SJSA1 (cell line): ENCODE measurements around the gene SPPL3. TPM values are rescaled to one million over a fixed set of nuclear protein-coding genes. Genes with fewer than 3 reads are reported as not detected.
A peak's percentile ranks its signal among the peaks of the same experiment; 100 is the strongest.
"Not testable (repeated sequence)": the region's sequence is repeated elsewhere in the genome, so short reads cannot be mapped to it uniquely, and the experiment has no call there.

ENCODE experiments used
- DNase-seq, 2 experiments: peaks; one replicate each; pipeline ENCODE4 v3.0.0-alpha.2; 2015 to 2020; ENCODE audit warnings: low spot score in 2 of 2, low read depth in 1 of 2
- H3K27ac ChIP-seq: fragments of 250-450 bp; sonication (Bioruptor Pico); 2 replicates; pipeline ENCODE4 v1.5.1; 2020; ENCODE audit warnings: mild to moderate bottlenecking, moderate library complexity
- H3K27me3 ChIP-seq: fragments of 250-450 bp; sonication (Bioruptor Pico); replicated peaks from 2 replicates; pipeline ENCODE4 v1.5.1; 2020; ENCODE audit warnings: mild to moderate bottlenecking, moderate library complexity
- H3K36me3 ChIP-seq: fragments of 250-450 bp; sonication (Bioruptor Pico); 2 replicates; pipeline ENCODE4 v1.5.1; 2020; ENCODE audit warnings: mild to moderate bottlenecking
- H3K4me1 ChIP-seq: fragments of 250-450 bp; sonication (Bioruptor Pico); replicated peaks from 2 replicates; pipeline ENCODE4 v1.6.1; 2021; ENCODE audit warnings: mild to moderate bottlenecking
- H3K4me3 ChIP-seq: fragments of 250-450 bp; sonication (Bioruptor Pico); 2 replicates; pipeline ENCODE4 v1.5.1; 2020; ENCODE audit warnings: mild to moderate bottlenecking
- H3K9me3 ChIP-seq: fragments of 250-450 bp; sonication (Bioruptor Pico); replicated peaks from 2 replicates; pipeline ENCODE4 v1.5.1; 2020; ENCODE audit warnings: mild to moderate bottlenecking
- total RNA-seq: library from RNA; depleted of rRNA; stranded (reverse); fragments of >200 nt; shearing (Covaris generic); gene quantifications from 2 replicates; pipeline ENCODE4 v1.2.3, GENCODE V29; 2014; rRNA removed

SPPL3 gene
- total RNA-seq, result 3.8 and 4.5 TPM in 2 replicates

GRCh38 chr12:120904197-120904773 is at the start of gene SPPL3:
TSS of gene SPPL3 (minus strand) at chr12:120904358. CDS start at chr12:120903867, 491 bp downstream.
- peak within 1 kb of the TSS; percentile 47; the same call in 1 of the 2 replicates for H3K27ac ChIP-seq
- peak; percentile 76 to 85 for DNase-seq
- H3K9me3 ChIP-seq, result no peaks in the 10 kb centered on the region; the same call in 1 of the 2 replicates

GRCh38 chr12:120950807-120951206 is 46.6 kb upstream of the SPPL3 start:
- H3K36me3 ChIP-seq, result no peaks in the 10 kb centered on the region
- H3K4me3 ChIP-seq, result no peak overlapping the region
- H3K27me3 ChIP-seq, result no peaks in the 10 kb centered on the region
- no peak overlapping the region for H3K27ac ChIP-seq
- no peak for DNase-seq
- no peaks in the 10 kb centered on the region for H3K4me1 ChIP-seq
- no peaks in the 10 kb centered on the region for H3K9me3 ChIP-seq

More at GRCh38 chr12:120904197-120904773, at the start of gene SPPL3:
- H3K27me3 ChIP-seq, result no peaks in the 10 kb centered on the region
- peak within 1 kb of the TSS; percentile 98 for H3K4me3 ChIP-seq
- peaks cover 9% of the 10 kb centered on the region for H3K36me3 ChIP-seq
- peaks cover 6% of the 10 kb centered on the region for H3K4me1 ChIP-seq

- DNase-seq, H3K4me1 ChIP-seq, H3K27me3 ChIP-seq, H3K9me3 ChIP-seq, H3K4me3 ChIP-seq, H3K36me3 ChIP-seq, H3K27ac ChIP-seq: not testable (repeated sequence)
These were observed 46.2 kb upstream of the SPPL3 start for GRCh38 chr12:120950260-120950799.

- not testable (repeated sequence) for H3K4me3 ChIP-seq, H3K27ac ChIP-seq, DNase-seq, H3K27me3 ChIP-seq, H3K36me3 ChIP-seq, H3K9me3 ChIP-seq, H3K4me1 ChIP-seq
These were observed 41.4 kb upstream of the SPPL3 start for GRCh38 chr12:120945516-120945915.

GRCh38 chr12:120944645-120945217 is 40.6 kb upstream of the SPPL3 start:
- Histone ChIP-seq H3K4me3 (no peak overlapping the region), H3K9me3 (no peaks in the 10 kb centered on the region), H3K4me1 (no peaks in the 10 kb centered on the region), H3K27me3 (no peaks in the 10 kb centered on the region), H3K27ac (no peak overlapping the region), H3K36me3 (no peaks in the 10 kb centered on the region)
- peak; percentile 37 to 57 for DNase-seq

- Histone ChIP-seq H3K27ac (no peak overlapping the region), H3K4me1 (no peaks in the 10 kb centered on the region), H3K4me3 (no peak overlapping the region), H3K9me3 (no peaks in the 10 kb centered on the region), H3K36me3 (no peaks in the 10 kb centered on the region), H3K27me3 (no peaks in the 10 kb centered on the region)
- no peak for DNase-seq
These were observed 39.3 kb upstream of the SPPL3 start for GRCh38 chr12:120943482-120943881.

DNA sequence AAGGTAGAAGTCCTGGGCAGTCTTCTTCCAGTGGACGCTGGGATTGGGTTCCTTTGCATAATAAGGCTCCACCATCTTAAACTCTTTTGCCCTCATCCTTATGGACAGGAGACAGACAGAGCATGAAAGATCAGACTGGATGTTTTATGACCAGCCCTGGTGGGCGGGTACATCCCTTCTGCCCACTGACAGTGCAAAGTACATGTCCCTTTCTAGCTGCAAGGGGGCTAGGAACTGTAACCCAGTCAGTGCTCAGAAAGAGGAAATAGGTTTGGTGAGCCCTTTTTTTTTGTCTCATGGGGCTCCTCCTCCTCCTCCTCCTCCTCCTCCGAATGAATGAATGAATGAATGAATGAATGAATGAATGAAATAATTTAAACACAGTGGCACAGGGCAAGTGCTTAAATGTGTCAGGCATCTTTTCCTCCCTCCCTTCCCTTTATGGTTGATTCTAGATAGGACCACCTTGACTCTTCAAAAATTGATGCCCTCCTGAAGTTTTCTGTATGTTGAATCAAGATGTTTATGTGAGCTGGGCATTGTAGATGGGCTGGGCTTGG is 37.8 kb upstream of the SPPL3 start:
- Histone ChIP-seq H3K27ac (no peak overlapping the region), H3K36me3 (no peaks in the 10 kb centered on the region), H3K9me3 (no peaks in the 10 kb centered on the region), H3K4me3 (no peak overlapping the region), H3K4me1 (no peaks in the 10 kb centered on the region), H3K27me3 (no peaks in the 10 kb centered on the region)
- no peak for DNase-seq

GRCh38 chr12:120941412-120941811 is 37.3 kb upstream of the SPPL3 start:
- H3K36me3 ChIP-seq, result no peaks in the 10 kb centered on the region
- H3K27me3 ChIP-seq, result no peaks in the 10 kb centered on the region
- no peak overlapping the region for H3K4me3 ChIP-seq
- H3K4me1 ChIP-seq, result no peaks in the 10 kb centered on the region
- H3K27ac ChIP-seq, result no peak overlapping the region
- no peak for DNase-seq
- no peaks in the 10 kb centered on the region for H3K9me3 ChIP-seq

DNA sequence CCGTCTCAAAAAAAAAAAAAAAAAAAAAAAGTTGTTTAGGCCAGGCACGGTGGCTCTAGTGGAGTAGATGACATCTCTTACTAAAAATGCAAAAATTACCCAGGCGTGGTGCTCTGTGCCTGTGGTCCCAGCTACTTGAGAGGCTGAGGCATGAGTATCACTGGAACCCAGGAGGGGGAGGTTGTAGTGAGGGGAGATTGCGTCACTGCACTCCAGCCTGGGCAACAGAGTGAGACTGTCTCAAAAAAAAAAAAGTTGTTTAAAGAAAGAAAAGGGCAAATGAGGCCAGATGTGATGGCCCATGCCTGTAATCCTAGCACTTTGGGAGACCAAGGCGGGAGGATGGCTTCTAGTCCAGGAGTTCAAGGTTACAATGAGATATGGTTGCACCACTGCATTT is 36.6 kb upstream of the SPPL3 start:
- H3K4me3 ChIP-seq, result no peak overlapping the region
- no peak for DNase-seq
- H3K36me3 ChIP-seq, result no peaks in the 10 kb centered on the region
- no peaks in the 10 kb centered on the region for H3K4me1 ChIP-seq
- no peak overlapping the region for H3K27ac ChIP-seq
- no peaks in the 10 kb centered on the region for H3K9me3 ChIP-seq
- no peaks in the 10 kb centered on the region for H3K27me3 ChIP-seq

GRCh38 chr12:120940006-120940405 is 35.8 kb upstream of the SPPL3 start:
- Histone ChIP-seq H3K27me3 (no peaks in the 10 kb centered on the region), H3K4me3 (no peak overlapping the region), H3K27ac (no peak overlapping the region), H3K36me3 (no peaks in the 10 kb centered on the region), H3K4me1 (no peaks in the 10 kb centered on the region), H3K9me3 (no peaks in the 10 kb centered on the region)
- DNase-seq, result no peak

- Histone ChIP-seq H3K27me3 (no peaks in the 10 kb centered on the region), H3K4me1 (no peaks in the 10 kb centered on the region), H3K36me3 (no peaks in the 10 kb centered on the region), H3K9me3 (no peaks in the 10 kb centered on the region), H3K4me3 (no peak overlapping the region), H3K27ac (no peak overlapping the region)
- DNase-seq, result no peak
These were observed 35.4 kb upstream of the SPPL3 start for GRCh38 chr12:120939523-120939922.

- no peaks in the 10 kb centered on the region for H3K36me3 ChIP-seq
- H3K27ac ChIP-seq, result no peak overlapping the region
- no peaks in the 10 kb centered on the region for H3K27me3 ChIP-seq
- no peaks in the 10 kb centered on the region for H3K4me1 ChIP-seq
- no peak overlapping the region for H3K4me3 ChIP-seq
- H3K9me3 ChIP-seq, result no peaks in the 10 kb centered on the region
- DNase-seq, result no peak
These were observed 34.3 kb upstream of the SPPL3 start for GRCh38 chr12:120938496-120938895.

- H3K4me3 ChIP-seq, result no peak overlapping the region
- DNase-seq, result no peak
- no peaks in the 10 kb centered on the region for H3K27me3 ChIP-seq
- H3K36me3 ChIP-seq, result no peaks in the 10 kb centered on the region
- H3K9me3 ChIP-seq, result no peaks in the 10 kb centered on the region
- H3K4me1 ChIP-seq, result no peaks in the 10 kb centered on the region
- H3K27ac ChIP-seq, result no peak overlapping the region
These were observed 32.0 kb upstream of the SPPL3 start for GRCh38 chr12:120936197-120936596.

DNA sequence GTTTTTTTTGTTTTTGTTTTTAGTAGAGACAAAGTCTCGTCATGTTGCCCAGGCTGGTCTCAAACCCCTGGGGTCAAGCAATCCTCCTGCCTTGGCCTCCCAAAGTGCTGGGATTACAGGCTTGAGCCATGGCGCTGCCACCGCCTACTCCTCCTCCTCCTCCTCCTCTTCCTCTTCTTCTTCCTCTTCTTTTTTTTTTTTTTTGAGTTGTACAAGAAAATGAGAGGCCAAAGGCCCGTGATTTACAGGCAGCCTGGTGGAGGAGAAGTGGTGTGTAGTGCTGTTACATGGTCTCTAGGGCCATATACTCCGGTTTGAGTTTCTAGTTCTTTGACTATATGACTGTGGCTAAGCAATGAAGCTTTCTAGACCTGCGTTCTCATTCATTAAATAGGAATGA is 29.6 kb upstream of the SPPL3 start:
- H3K9me3 ChIP-seq, result no peaks in the 10 kb centered on the region
- H3K4me1 ChIP-seq, result no peaks in the 10 kb centered on the region
- DNase-seq, result no peak
- no peaks in the 10 kb centered on the region for H3K27me3 ChIP-seq
- no peak overlapping the region for H3K27ac ChIP-seq
- H3K36me3 ChIP-seq, result no peaks in the 10 kb centered on the region
- H3K4me3 ChIP-seq, result no peak overlapping the region
